ENCODE data around the gene ACAN.

The ACAN gene

DNA sequence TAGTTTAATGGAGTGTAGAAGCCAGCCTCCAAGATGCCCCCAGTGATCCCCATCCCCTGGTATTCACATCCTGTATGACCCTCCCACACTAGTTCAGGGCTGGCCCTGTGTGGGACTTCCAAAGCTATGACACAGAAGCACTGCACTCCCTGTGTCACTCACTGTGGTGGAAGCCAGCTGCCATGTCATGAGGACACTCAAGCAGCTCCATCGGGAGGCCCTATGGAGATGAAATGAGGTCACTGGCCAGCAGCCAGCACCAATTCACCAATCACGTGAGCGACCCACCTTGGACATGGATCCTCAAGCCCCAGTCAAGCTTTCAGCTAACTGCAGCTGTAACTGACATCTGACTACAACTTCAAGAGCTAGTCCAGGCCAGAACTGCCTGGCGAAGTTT, 3.9 kb upstream of the ACAN start:
- Histone ChIP-seq H4K20me1 (ENCODE audit: insufficient read depth, low read length) (no peaks in the 10 kb centered on the region), H3K4me3 (ENCODE audit: low read length) (no peak overlapping the region), H3K9ac (ENCODE audit: low read length) (no peak overlapping the region), H3K9me2 (replicated peaks; ENCODE audit: insufficient read depth, low read length) (no peaks in the 10 kb centered on the region), H3K27ac (ENCODE audit: low read length) (no peak overlapping the region), H3K9me3 (replicated peaks; ENCODE audit: insufficient read depth, low read length) (no peaks in the 10 kb centered on the region), H3K79me2 (ENCODE audit: low read length) (no peaks in the 10 kb centered on the region), H3K27me3 (replicated peaks; ENCODE audit: insufficient read depth, low read length) (peaks cover 23% of the 10 kb centered on the region), H3K4me2 (ENCODE audit: low read depth, low read length) (no peak overlapping the region), H3K4me1 (ENCODE audit: low read length) (no peaks in the 10 kb centered on the region), H3K36me3 (replicated peaks; ENCODE audit: insufficient read depth, low read length) (no peaks in the 10 kb centered on the region), H3F3A (ENCODE audit: insufficient read depth, low read length) (no peaks in the 10 kb centered on the region), H2AFZ (ENCODE audit: low read length) (no peak overlapping the region)
- no peak for DNase-seq
- TF ChIP-seq, protein P1, sequence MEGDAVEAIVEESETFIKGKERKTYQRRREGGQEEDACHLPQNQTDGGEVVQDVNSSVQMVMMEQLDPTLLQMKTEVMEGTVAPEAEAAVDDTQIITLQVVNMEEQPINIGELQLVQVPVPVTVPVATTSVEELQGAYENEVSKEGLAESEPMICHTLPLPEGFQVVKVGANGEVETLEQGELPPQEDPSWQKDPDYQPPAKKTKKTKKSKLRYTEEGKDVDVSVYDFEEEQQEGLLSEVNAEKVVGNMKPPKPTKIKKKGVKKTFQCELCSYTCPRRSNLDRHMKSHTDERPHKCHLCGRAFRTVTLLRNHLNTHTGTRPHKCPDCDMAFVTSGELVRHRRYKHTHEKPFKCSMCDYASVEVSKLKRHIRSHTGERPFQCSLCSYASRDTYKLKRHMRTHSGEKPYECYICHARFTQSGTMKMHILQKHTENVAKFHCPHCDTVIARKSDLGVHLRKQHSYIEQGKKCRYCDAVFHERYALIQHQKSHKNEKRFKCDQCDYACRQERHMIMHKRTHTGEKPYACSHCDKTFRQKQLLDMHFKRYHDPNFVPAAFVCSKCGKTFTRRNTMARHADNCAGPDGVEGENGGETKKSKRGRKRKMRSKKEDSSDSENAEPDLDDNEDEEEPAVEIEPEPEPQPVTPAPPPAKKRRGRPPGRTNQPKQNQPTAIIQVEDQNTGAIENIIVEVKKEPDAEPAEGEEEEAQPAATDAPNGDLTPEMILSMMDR (IDR thresholded peaks at IDR 0.05; ENCODE audit: low read length) = no peak
- TF ChIP-seq EZH2phosphoT487 (IDR thresholded peaks at IDR 0.05; ENCODE audit: low read length) = no peak
- TF ChIP-seq EZH2 (optimal IDR thresholded peaks at IDR 0.05; ENCODE audit: low read depth, low read length) = no peak

DNA sequence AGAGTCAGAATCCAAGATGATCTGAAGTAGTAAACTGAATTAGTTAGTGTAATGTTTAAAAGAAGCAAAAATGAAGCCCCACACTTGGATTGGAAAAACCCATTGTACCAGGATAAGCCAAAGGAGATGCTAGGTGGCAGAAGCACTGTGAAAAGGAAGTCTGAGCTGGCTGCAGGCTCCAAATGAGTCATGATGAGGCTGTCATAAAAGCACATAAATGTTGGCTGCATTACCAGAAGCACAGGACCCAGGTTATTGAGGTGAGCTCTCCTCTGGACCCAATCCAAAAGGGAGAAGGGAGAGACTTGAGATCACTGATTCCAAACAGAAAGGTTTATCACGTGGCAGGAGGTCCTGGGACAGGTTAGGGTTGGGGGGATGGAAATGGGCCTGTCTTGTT, 3.2 kb upstream of the ACAN start:
- no peak for DNase-seq
- H3K27ac ChIP-seq (ENCODE audit: low read length) = no peak overlapping the region
- H3K27me3 ChIP-seq (replicated peaks; ENCODE audit: insufficient read depth, low read length) = peaks cover 30% of the 10 kb centered on the region
- no peaks in the 10 kb centered on the region for H4K20me1 ChIP-seq (ENCODE audit: insufficient read depth, low read length)
- H3K4me1 ChIP-seq (ENCODE audit: low read length) = no peaks in the 10 kb centered on the region
- H3K36me3 ChIP-seq (replicated peaks; ENCODE audit: insufficient read depth, low read length) = no peaks in the 10 kb centered on the region
- no peaks in the 10 kb centered on the region for H3F3A ChIP-seq (ENCODE audit: insufficient read depth, low read length)
- H3K9me2 ChIP-seq (replicated peaks; ENCODE audit: insufficient read depth, low read length) = no peaks in the 10 kb centered on the region
- no peak overlapping the region for H3K9ac ChIP-seq (ENCODE audit: low read length)
- H3K4me3 ChIP-seq (ENCODE audit: low read length) = no peak overlapping the region
- no peak overlapping the region for H3K4me2 ChIP-seq (ENCODE audit: low read depth, low read length)
- no peaks in the 10 kb centered on the region for H3K79me2 ChIP-seq (ENCODE audit: low read length)
- no peaks in the 10 kb centered on the region for H3K9me3 ChIP-seq (replicated peaks; ENCODE audit: insufficient read depth, low read length)
- no peak overlapping the region for H2AFZ ChIP-seq (ENCODE audit: low read length)
- TF ChIP-seq EZH2 (optimal IDR thresholded peaks at IDR 0.05; ENCODE audit: low read depth, low read length) = no peak

DNA sequence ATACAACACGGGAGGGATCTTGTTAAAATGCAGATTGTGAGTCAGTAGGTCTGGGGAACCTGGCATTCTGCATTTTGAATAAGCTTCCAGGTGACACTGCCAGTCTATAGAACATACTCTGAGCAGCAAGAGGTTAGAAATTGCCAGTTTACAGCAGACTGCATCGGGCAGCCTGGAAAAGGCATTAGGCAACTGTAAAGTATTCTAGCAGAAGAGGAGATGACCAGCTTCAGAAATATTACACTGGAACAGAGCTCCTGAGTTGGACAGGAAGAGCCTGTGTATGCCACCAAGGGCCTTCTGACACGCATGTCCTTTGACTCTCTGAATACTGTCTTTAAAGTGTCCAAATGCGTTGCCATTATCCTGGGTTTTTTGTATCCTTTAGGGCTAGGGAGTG, 2.5 kb upstream of the ACAN start:
- Histone ChIP-seq H3K4me3 (ENCODE audit: low read length) (no peak overlapping the region), H3F3A (ENCODE audit: insufficient read depth, low read length) (no peaks in the 10 kb centered on the region), H3K27me3 (replicated peaks; ENCODE audit: insufficient read depth, low read length) (peaks cover 33% of the 10 kb centered on the region)

More for the DNA sequence above, 2.5 kb upstream of the ACAN start:
- no peak overlapping the region for H3K4me2 ChIP-seq (ENCODE audit: low read depth, low read length)
- no peaks in the 10 kb centered on the region for H4K20me1 ChIP-seq (ENCODE audit: insufficient read depth, low read length)
- no peaks in the 10 kb centered on the region for H3K4me1 ChIP-seq (ENCODE audit: low read length)
- H2AFZ ChIP-seq (ENCODE audit: low read length) = no peak overlapping the region
- no peaks in the 10 kb centered on the region for H3K9me2 ChIP-seq (replicated peaks; ENCODE audit: insufficient read depth, low read length)
- no peak overlapping the region for H3K27ac ChIP-seq (ENCODE audit: low read length)
- no peaks in the 10 kb centered on the region for H3K79me2 ChIP-seq (ENCODE audit: low read length)
- H3K36me3 ChIP-seq (replicated peaks; ENCODE audit: insufficient read depth, low read length) = no peaks in the 10 kb centered on the region
- TF ChIP-seq EZH2phosphoT487 (IDR thresholded peaks at IDR 0.05; ENCODE audit: low read length) (no peak), EZH2 (optimal IDR thresholded peaks at IDR 0.05; ENCODE audit: low read depth, low read length) (no peak)
- TF ChIP-seq, protein P1 (IDR thresholded peaks at IDR 0.05; ENCODE audit: low read length) = no peak
- H3K9me3 ChIP-seq (replicated peaks; ENCODE audit: insufficient read depth, low read length) = no peaks in the 10 kb centered on the region
- DNase-seq = no peak
- H3K9ac ChIP-seq (ENCODE audit: low read length) = no peak overlapping the region

All from MM.1S (cell line).